Ascending aorta (tissue), 2 donors: ENCODE results near the gene OLIG2. TPM values are rescaled to one million over a fixed set of nuclear protein-coding genes. Genes with fewer than 3 reads are reported as not detected.

ENCODE experiments used
- DNase-seq, 2 donors: peaks; one replicate each; pipeline ENCODE4 v3.0.0-alpha.2; 2019; ENCODE audit warnings: low spot score in 2 of 2
- H3K27ac ChIP-seq, 2 donors: fragments of 200-600 bp; sonication (generic); one replicate each; pipeline ENCODE4 v1.5.1; 2016 to 2017; ENCODE audit warnings: mild to moderate bottlenecking in 1 of 2
- H3K27me3 ChIP-seq: fragments of 200-600 bp; sonication (generic); one replicate; pipeline ENCODE4 v1.5.1; 2017
- H3K36me3 ChIP-seq, 2 donors: fragments of 200-600 bp; sonication (generic); one replicate each; pipeline ENCODE4 v1.5.1; 2016
- H3K4me1 ChIP-seq, 2 donors: fragments of 200-600 bp; sonication (generic); one replicate each; pipeline ENCODE4 v1.5.1; 2016 to 2017; ENCODE audit warnings: mild to moderate bottlenecking in 1 of 2
- H3K4me3 ChIP-seq, 2 donors: fragments of 200-600 bp; sonication (generic); one replicate each; pipeline ENCODE4 v1.5.1; 2016 to 2017; ENCODE audit warnings: mild to moderate bottlenecking in 1 of 2
- H3K9me3 ChIP-seq, 2 donors: fragments of 200-600 bp; sonication (generic); one replicate each; pipeline ENCODE4 v1.5.1; 2016
- CTCF ChIP-seq, 3 experiments: fragments of 200-600 bp in 2 of 3; fragments of 450-650 bp in 1 of 3; sonication (generic) in 2 of 3; IDR thresholded peaks; one replicate each; pipeline ENCODE4 v1.5.1; 2016 to 2019; ENCODE audit warnings: antibody characterized with exemption in 3 of 3, mild to moderate bottlenecking in 1 of 3, moderate library complexity in 1 of 3
- intact Hi-C: fragments of 100-400 bp; cut with DNase I; formaldehyde crosslinking; loops from one replicate; pipeline ENCODE4 v1.15.1; 2023
- total RNA-seq: library from RNA; depleted of rRNA; stranded (reverse); fragments of >200 nt; gene quantifications from one replicate; pipeline ENCODE4 v1.1.0, GENCODE V29; 2016

OLIG2 gene
- total RNA-seq, 1 donor from 2014 or later, result not detected

- H3K27ac ChIP-seq, result no peak overlapping the region
- no peaks in the 10 kb centered on the region for H3K36me3 ChIP-seq
- no peak for DNase-seq
- intact Hi-C loops, result no loop called here
- no peak overlapping the region for H3K4me3 ChIP-seq
- TF ChIP-seq CTCF (IDR thresholded peaks at IDR 0.05), result no peak
- H3K4me1 ChIP-seq, result no peaks in the 10 kb centered on the region
- no peaks in the 10 kb centered on the region for H3K27me3 ChIP-seq
- no peaks in the 10 kb centered on the region for H3K9me3 ChIP-seq
These were observed 37.7 kb downstream of the OLIG2 start for GRCh38 chr21:33063375-33063883.

GRCh38 chr21:33063907-33064622 lies 38.3 kb downstream of the OLIG2 start:
- intact Hi-C loops, result no loop called here
- Histone ChIP-seq H3K9me3 (no peaks in the 10 kb centered on the region), H3K4me1 (no peaks in the 10 kb centered on the region), H3K4me3 (no peak overlapping the region), H3K36me3 (no peaks in the 10 kb centered on the region), H3K27me3 (no peaks in the 10 kb centered on the region), H3K27ac (no peak overlapping the region)
- TF ChIP-seq CTCF (IDR thresholded peaks at IDR 0.05), result no peak
- no peak for DNase-seq

- intact Hi-C loops, result no loop called here
- Histone ChIP-seq H3K4me1 (no peaks in the 10 kb centered on the region), H3K36me3 (no peaks in the 10 kb centered on the region), H3K9me3 (no peaks in the 10 kb centered on the region), H3K27ac (no peak overlapping the region), H3K4me3 (no peak overlapping the region), H3K27me3 (peaks cover 4% of the 10 kb centered on the region)
- DNase-seq, result no peak
- TF ChIP-seq CTCF (IDR thresholded peaks at IDR 0.05), result no peak
These were observed 39.1 kb downstream of the OLIG2 start for GRCh38 chr21:33064623-33065390.

GRCh38 chr21:33067043-33067442 lies 41.3 kb downstream of the OLIG2 start:
- no peak overlapping the region for H3K4me3 ChIP-seq
- intact Hi-C loops, result no loop called here
- no peak overlapping the region for H3K27ac ChIP-seq
- no peak for DNase-seq
- H3K36me3 ChIP-seq, result no peaks in the 10 kb centered on the region
- TF ChIP-seq CTCF (IDR thresholded peaks at IDR 0.05), result no peak
- peaks cover 0 to 7% of the 10 kb centered on the region in 2 donors for H3K4me1 ChIP-seq
- peaks cover 10% of the 10 kb centered on the region for H3K27me3 ChIP-seq
- H3K9me3 ChIP-seq, result no peaks in the 10 kb centered on the region

GRCh38 chr21:33067457-33067856 lies 41.7 kb downstream of the OLIG2 start:
- Histone ChIP-seq H3K27ac (no peak overlapping the region), H3K9me3 (no peaks in the 10 kb centered on the region), H3K4me3 (no peak overlapping the region), H3K36me3 (no peaks in the 10 kb centered on the region), H3K27me3 (peaks cover 10% of the 10 kb centered on the region), H3K4me1 (peaks cover 0 to 8% of the 10 kb centered on the region in 2 donors)
- TF ChIP-seq CTCF (IDR thresholded peaks at IDR 0.05), result no peak
- intact Hi-C loops, result no loop called here
- DNase-seq, result no peak
